Measurements from ENCODE around the gene ABHD4. TPM values are rescaled to one million over a fixed set of nuclear protein-coding genes. Genes with fewer than 3 reads are reported as not detected.

Gene ABHD4
- total RNA-seq, 1 donor from 2014 or later: 34.2 TPM

DNA sequence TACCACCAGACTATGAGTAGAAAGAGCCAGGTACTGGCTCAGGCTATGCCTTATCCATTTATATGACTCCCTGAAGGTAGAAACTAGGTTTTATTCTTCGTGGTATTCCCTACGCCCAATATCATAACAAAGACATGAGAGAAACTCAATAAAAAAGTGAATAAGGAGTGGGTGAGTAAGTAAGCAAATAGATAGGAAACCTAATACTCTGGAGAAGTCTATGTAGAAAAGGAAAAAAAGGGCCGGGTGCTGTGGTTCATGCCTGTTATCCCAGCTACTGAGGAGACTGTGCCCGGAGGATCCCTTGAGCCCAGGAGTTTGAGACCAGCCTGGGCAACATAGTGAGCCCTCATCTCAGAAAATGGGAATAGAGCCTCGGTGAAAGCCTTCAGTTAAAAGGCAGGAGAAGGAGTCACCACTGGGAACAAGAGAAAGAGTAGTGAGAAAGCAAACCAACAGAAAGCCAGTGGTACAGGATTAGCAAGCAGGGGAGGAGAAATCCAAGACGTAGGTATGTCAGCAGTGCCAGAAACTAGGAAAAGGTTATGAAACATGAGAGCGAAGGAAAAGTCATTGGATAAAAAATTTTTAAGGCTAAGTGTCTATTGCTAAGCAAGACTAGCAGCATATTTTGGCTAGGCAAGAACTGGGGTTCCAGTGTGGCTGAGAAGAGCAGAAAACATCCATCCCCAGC lies 52.1 kb downstream of the ABHD4 start:
- Histone ChIP-seq H3K4me1 (peaks cover 4% of the 10 kb centered on the region), H3K9me3 (no peaks in the 10 kb centered on the region), H3K36me3 (no peaks in the 10 kb centered on the region), H3K27me3 (no peaks in the 10 kb centered on the region), H3K27ac (no peak overlapping the region), H3K4me3 (no peak overlapping the region)
- intact Hi-C loops (cut with DNase I): loop anchor here (10.0 kb wide), 1 partner anchor 75 kb away; no protein-coding TSS in a partner anchor
- ATAC-seq: no peak
- TF ChIP-seq, protein P1, sequence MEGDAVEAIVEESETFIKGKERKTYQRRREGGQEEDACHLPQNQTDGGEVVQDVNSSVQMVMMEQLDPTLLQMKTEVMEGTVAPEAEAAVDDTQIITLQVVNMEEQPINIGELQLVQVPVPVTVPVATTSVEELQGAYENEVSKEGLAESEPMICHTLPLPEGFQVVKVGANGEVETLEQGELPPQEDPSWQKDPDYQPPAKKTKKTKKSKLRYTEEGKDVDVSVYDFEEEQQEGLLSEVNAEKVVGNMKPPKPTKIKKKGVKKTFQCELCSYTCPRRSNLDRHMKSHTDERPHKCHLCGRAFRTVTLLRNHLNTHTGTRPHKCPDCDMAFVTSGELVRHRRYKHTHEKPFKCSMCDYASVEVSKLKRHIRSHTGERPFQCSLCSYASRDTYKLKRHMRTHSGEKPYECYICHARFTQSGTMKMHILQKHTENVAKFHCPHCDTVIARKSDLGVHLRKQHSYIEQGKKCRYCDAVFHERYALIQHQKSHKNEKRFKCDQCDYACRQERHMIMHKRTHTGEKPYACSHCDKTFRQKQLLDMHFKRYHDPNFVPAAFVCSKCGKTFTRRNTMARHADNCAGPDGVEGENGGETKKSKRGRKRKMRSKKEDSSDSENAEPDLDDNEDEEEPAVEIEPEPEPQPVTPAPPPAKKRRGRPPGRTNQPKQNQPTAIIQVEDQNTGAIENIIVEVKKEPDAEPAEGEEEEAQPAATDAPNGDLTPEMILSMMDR (IDR thresholded peaks at IDR 0.05): no peak
- no peak for DNase-seq

DNA sequence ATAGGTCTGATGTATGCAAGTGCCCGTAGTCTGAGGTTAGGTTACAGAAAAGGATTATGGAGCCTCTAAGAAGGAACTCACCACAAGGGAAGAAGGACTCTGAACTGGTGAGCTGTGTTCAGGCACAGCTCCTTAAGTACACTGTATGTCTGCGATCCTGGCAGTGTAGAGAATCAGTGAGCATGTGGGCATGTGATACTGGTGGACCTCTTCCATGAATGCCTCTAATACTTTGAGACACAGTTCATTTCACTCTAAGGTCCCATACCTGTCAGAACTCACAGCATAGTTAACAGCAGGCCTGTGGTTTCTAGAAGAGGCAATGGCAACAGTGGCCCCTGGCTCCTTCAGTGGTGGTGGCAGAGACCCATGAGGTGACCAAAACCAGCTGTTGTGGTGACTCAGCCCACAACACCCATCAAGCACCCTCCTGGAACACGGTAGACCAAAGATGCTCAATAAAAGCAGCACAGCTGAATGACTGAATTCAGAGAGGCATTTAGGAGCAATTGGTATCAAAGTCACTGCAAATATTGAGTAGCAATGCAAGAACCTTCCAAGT lies 52.9 kb downstream of the ABHD4 start:
- ATAC-seq (no peak), DNase-seq (no peak)
- Histone ChIP-seq H3K27me3 (no peaks in the 10 kb centered on the region), H3K36me3 (no peaks in the 10 kb centered on the region), H3K4me3 (no peak overlapping the region), H3K9me3 (no peaks in the 10 kb centered on the region), H3K27ac (no peak overlapping the region), H3K4me1 (peaks cover 4% of the 10 kb centered on the region)
- TF ChIP-seq, protein P1 (IDR thresholded peaks at IDR 0.05): no peak
- intact Hi-C loops (cut with DNase I): loop anchor here (10.0 kb wide), 1 partner anchor 76 kb away; no protein-coding TSS in a partner anchor

DNA sequence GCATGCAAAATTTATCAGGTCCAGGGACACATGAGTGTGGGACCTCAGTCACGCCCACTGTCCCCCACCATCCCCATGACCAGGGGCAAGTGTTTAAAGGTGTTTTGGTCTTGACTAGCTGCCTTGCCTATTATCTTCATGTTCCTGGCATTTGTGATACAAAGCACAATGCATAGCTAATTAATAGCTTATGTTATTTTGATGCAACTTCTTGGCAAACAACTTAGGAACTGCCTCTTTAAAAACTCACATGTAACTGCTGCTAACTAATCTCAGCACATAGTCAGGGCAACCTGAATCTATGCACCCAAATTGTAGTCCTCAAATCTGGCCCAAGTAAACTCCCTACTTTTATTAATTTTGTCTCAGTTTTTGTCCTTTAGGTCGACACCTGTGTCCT lies 53.5 kb downstream of the ABHD4 start:
- intact Hi-C loops (cut with DNase I): loop anchor here (10.0 kb wide), 1 partner anchor 77 kb away; no protein-coding TSS in a partner anchor
- TF ChIP-seq, protein P1 (IDR thresholded peaks at IDR 0.05): no peak
- no peaks in the 10 kb centered on the region for H3K27me3 ChIP-seq
- no peak for ATAC-seq
- no peak overlapping the region for H3K27ac ChIP-seq
- peaks cover 4% of the 10 kb centered on the region for H3K4me1 ChIP-seq
- no peak for DNase-seq
- no peaks in the 10 kb centered on the region for H3K9me3 ChIP-seq
- no peaks in the 10 kb centered on the region for H3K36me3 ChIP-seq
- no peak overlapping the region for H3K4me3 ChIP-seq

DNA sequence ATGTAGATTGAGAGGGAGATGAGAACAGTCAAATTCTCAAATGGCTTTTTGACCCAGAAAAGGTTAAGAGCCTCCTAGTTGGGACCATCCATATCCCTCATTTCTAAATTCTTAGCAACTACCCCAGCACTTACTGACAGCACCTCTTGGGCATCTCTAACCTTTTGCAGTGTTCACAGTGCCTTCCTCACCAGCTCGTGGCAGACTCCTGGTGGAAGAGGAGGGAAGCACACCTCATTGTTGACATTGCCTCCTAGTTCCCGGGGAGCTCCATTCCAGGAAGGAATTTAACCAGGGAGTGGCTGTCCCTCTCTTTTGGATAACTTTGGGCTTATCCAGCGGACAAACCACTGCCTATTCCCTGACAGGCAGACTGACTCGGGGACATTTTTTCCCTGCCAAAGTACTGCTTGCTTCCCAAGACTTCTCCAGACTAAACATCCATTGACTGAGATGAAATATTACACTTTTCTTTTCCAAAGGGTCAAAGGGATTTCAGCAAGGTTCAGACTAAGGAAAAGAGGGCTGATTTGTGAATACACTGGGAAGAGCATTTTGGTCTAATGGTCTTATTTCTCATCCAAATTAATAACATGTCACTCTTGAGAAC lies 55.0 kb downstream of the ABHD4 start:
- no peak overlapping the region for H3K27ac ChIP-seq
- intact Hi-C loops (cut with DNase I): loop anchor here (10.0 kb wide), 1 partner anchor 78 kb away; no protein-coding TSS in a partner anchor
- no peaks in the 10 kb centered on the region for H3K9me3 ChIP-seq
- H3K4me1 ChIP-seq: peaks cover 4% of the 10 kb centered on the region
- H3K36me3 ChIP-seq: no peaks in the 10 kb centered on the region
- DNase-seq (peak; percentile 69), ATAC-seq (peak; percentile 95)
- TF ChIP-seq, protein P1 (IDR thresholded peaks at IDR 0.05): peak; percentile 80
- no peak overlapping the region for H3K4me3 ChIP-seq
- H3K27me3 ChIP-seq: no peaks in the 10 kb centered on the region

DNA sequence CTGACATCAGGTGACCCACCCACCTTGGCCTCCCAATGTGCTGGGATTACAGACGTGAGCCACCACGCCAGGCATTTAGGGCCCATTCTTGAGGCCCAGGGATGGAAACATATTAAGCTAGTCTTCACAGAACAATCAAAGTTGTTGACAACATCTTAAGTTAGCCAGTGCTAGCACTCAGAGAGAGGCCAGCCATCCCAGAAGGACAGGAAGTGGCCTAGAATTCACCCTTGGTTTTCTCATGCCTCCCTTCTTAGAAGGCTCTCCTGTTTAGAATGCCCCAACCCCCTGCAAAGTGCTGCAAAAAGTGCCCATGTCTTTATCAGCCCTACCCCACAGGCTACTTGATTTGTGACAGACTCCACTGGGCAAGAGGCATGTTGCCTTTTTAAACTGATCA lies 58.1 kb downstream of the ABHD4 start:
- Histone ChIP-seq H3K36me3 (no peaks in the 10 kb centered on the region), H3K27me3 (no peaks in the 10 kb centered on the region), H3K27ac (no peak overlapping the region), H3K4me3 (no peak overlapping the region), H3K9me3 (no peaks in the 10 kb centered on the region), H3K4me1 (peaks cover 4% of the 10 kb centered on the region)
- intact Hi-C loops (cut with DNase I): loop anchor here (10.0 kb wide), 1 partner anchor 81 kb away; no protein-coding TSS in a partner anchor
- DNase-seq (no peak), ATAC-seq (no peak)
- TF ChIP-seq, protein P1 (IDR thresholded peaks at IDR 0.05): no peak

Data from upper lobe of right lung (tissue), 1 donor.